ENCODE measurements around the gene PROCA1.

DNA sequence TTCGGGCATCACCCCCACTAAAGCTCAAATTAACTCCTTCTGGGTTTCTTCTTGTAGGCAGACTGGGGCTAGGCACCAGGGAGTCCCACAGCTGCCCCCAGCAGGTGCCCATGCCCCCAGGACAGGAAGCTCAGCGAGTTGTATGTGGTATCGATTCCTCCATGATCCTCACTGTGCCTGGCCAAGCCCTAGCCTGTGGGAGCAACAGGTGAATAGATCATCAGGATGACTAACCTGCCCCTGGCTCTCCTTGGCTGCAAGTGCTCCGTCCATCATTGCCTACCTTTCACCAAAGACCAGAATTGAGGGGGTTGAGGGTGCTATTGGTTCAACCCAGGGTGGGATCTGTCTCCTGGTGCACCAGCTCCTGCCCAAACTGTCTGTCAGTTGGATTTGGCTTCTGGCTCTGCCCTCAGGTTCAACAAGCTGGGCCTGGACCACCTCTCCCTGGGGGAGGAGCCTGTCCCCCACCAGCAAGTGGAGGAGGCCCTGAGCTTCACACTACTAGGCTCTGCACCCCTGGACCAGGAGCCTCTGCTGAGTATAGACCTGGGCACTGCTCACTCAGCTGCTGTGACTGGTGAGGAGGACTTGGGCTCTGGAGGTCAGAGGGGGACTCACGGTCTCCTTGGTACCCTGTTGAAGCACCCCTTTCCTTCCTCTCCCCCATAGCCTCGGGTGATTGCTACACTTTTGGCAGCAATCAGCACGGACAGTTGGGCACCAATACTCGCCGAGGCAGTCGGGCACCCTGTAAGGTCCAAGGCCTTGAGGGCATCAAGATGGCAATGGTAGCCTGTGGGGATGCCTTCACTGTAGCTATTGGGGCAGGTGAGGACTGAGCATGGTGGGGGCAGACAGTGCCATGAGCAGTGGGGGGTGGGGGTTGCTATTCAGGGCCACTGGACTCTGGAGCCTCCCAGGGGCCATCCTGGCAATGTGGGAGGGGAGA, 29.0 kb upstream of the PROCA1 start:
- TF ChIP-seq, protein P1, sequence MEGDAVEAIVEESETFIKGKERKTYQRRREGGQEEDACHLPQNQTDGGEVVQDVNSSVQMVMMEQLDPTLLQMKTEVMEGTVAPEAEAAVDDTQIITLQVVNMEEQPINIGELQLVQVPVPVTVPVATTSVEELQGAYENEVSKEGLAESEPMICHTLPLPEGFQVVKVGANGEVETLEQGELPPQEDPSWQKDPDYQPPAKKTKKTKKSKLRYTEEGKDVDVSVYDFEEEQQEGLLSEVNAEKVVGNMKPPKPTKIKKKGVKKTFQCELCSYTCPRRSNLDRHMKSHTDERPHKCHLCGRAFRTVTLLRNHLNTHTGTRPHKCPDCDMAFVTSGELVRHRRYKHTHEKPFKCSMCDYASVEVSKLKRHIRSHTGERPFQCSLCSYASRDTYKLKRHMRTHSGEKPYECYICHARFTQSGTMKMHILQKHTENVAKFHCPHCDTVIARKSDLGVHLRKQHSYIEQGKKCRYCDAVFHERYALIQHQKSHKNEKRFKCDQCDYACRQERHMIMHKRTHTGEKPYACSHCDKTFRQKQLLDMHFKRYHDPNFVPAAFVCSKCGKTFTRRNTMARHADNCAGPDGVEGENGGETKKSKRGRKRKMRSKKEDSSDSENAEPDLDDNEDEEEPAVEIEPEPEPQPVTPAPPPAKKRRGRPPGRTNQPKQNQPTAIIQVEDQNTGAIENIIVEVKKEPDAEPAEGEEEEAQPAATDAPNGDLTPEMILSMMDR (conservative IDR thresholded peaks at IDR 0.05; ENCODE audit: low read length), result no peak
- no peak for TF ChIP-seq EZH2phosphoT487 (IDR thresholded peaks at IDR 0.05; ENCODE audit: borderline replicate concordance)

Data from Loucy (cell line).